HG02642 (cell line): ENCODE data around the gene HJURP.

Experiments used
- ATAC-seq: cut with Tn5 transposase; IDR thresholded peaks from one replicate; pipeline ENCODE4 v1.9.1; 2021; ENCODE audit warnings: mild to moderate bottlenecking; ENCODE audit not compliant: unreplicated experiment, poor library complexity

Gene HJURP

GRCh38 chr2:233832414-233832813, 21.9 kb downstream of the HJURP start:
- no peak for ATAC-seq

GRCh38 chr2:233831861-233832260, 22.5 kb downstream of the HJURP start:
- no peak for ATAC-seq

- no peak for ATAC-seq
Measured at GRCh38 chr2:233831011-233831721, 23.2 kb downstream of the HJURP start.

GRCh38 chr2:233830111-233830802, 24.1 kb downstream of the HJURP start:
- ATAC-seq: no peak

- no peak for ATAC-seq
Measured at GRCh38 chr2:233829193-233830110, 24.9 kb downstream of the HJURP start.

GRCh38 chr2:233828546-233829192, 25.7 kb downstream of the HJURP start:
- ATAC-seq: no peak

GRCh38 chr2:233824373-233824772, 30.0 kb downstream of the HJURP start:
- ATAC-seq: no peak

- no peak for ATAC-seq
Measured at GRCh38 chr2:233823731-233824121, 30.6 kb downstream of the HJURP start.

GRCh38 chr2:233822781-233823730, 31.3 kb downstream of the HJURP start:
- ATAC-seq: no peak

GRCh38 chr2:233822101-233822771, 32.1 kb downstream of the HJURP start:
- no peak for ATAC-seq

- ATAC-seq: no peak
Measured at GRCh38 chr2:233821709-233822100, 32.6 kb downstream of the HJURP start.

- no peak for ATAC-seq
Measured at GRCh38 chr2:233821196-233821595, 33.1 kb downstream of the HJURP start.

- ATAC-seq: no peak
Measured at GRCh38 chr2:233820774-233821105, 33.6 kb downstream of the HJURP start.

- ATAC-seq: no peak
Measured at GRCh38 chr2:233819884-233820773, 34.2 kb downstream of the HJURP start.

- no peak for ATAC-seq
Measured at GRCh38 chr2:233818639-233819621, 35.4 kb downstream of the HJURP start.

- ATAC-seq: no peak
Measured at GRCh38 chr2:233817995-233818638, 36.2 kb downstream of the HJURP start.
